ENCODE data around the gene RIPPLY2. TPM values are rescaled to one million over a fixed set of nuclear protein-coding genes. Genes with fewer than 3 reads are reported as not detected.
A peak's percentile ranks its signal among the peaks of the same experiment; 100 is the strongest.

RIPPLY2 gene
- total RNA-seq, 6 experiments from 2014 or later = not detected

DNA sequence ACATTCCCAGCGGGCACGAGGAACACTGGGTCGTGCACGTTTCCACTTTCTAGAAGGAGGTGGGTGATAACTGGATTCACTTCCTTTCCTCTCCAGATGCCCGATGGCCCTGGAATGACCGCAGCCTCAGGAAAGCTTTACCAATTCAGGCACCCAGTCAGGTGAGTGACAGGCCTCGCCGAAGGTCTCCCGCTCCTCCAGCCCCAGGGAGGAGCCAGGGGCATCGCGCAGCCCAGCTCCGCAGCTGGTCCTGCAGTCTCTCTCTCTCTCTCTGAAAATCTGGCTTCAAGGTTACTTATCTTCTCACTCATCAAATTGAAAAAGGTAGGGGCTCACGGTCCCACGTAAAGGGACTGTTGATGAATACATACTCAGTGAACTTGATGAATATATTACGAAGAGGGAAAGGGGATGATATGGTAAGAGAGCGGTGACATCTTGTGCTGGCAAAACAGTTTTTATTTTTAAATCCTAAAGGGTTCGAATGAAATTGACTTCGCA, 891 bp downstream of the RIPPLY2 start:
- 9% methylated on average over 16 of the region's 18 CpGs for WGBS (ENCODE audit: insufficient coverage, low coverage, low lambda C conversion rate, missing lambda C conversion rate)
- TF ChIP-seq, protein P1, sequence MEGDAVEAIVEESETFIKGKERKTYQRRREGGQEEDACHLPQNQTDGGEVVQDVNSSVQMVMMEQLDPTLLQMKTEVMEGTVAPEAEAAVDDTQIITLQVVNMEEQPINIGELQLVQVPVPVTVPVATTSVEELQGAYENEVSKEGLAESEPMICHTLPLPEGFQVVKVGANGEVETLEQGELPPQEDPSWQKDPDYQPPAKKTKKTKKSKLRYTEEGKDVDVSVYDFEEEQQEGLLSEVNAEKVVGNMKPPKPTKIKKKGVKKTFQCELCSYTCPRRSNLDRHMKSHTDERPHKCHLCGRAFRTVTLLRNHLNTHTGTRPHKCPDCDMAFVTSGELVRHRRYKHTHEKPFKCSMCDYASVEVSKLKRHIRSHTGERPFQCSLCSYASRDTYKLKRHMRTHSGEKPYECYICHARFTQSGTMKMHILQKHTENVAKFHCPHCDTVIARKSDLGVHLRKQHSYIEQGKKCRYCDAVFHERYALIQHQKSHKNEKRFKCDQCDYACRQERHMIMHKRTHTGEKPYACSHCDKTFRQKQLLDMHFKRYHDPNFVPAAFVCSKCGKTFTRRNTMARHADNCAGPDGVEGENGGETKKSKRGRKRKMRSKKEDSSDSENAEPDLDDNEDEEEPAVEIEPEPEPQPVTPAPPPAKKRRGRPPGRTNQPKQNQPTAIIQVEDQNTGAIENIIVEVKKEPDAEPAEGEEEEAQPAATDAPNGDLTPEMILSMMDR (IDR thresholded peaks at IDR 0.05) = no peak
- TF ChIP-seq POLR2A (IDR thresholded peaks at IDR 0.05) = no peak
- intact Hi-C loops (cut with DNase I) = no loop called here
- DNase-seq = no peak
- no peak overlapping the region for H3K27ac ChIP-seq
- no peak overlapping the region for H3K4me3 ChIP-seq
- peaks cover 0 to 7% of the 10 kb centered on the region in 2 donors for H3K27me3 ChIP-seq
- no peaks in the 10 kb centered on the region for H3K36me3 ChIP-seq
- H3K4me1 ChIP-seq = peaks cover 0 to 12% (median 2%) of the 10 kb centered on the region in 4 donors
- no peaks in the 10 kb centered on the region for H3K9me3 ChIP-seq
- no peak for ATAC-seq

DNA sequence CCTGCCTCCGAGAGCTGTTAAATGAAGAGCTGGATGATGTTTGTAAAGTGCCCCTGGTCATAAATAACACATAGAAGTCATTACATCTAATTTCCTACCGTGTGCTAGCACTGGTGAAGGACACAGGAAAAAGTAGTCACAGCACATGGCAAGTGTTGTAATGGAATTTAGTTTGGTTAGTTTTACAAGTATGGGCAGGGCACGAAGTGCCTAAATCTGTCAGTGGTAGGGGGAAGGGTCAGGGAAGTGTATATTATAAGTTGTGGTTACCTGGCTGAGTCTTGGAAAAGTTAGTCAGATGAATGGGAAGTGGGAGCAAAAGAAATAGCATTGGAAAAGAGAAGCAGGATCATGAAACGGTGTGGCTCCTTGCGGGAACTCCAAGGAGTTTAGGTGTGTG, 1.6 kb downstream of the RIPPLY2 start:
- intact Hi-C loops (cut with DNase I) = no loop called here
- no peak overlapping the region for H3K27ac ChIP-seq
- no peak for TF ChIP-seq POLR2A (IDR thresholded peaks at IDR 0.05)
- TF ChIP-seq, protein P1 (IDR thresholded peaks at IDR 0.05) = no peak
- peaks cover 0 to 7% of the 10 kb centered on the region in 2 donors for H3K27me3 ChIP-seq
- peaks cover 0 to 14% (median 3%) of the 10 kb centered on the region in 4 donors for H3K4me1 ChIP-seq
- no peaks in the 10 kb centered on the region for H3K36me3 ChIP-seq
- WGBS (ENCODE audit: insufficient coverage, low coverage, low lambda C conversion rate, missing lambda C conversion rate) = 35% methylated on average over 5 of the region's 5 CpGs
- ATAC-seq = no peak
- H3K9me3 ChIP-seq = no peaks in the 10 kb centered on the region
- no peak overlapping the region for H3K4me3 ChIP-seq
- no peak for DNase-seq

DNA sequence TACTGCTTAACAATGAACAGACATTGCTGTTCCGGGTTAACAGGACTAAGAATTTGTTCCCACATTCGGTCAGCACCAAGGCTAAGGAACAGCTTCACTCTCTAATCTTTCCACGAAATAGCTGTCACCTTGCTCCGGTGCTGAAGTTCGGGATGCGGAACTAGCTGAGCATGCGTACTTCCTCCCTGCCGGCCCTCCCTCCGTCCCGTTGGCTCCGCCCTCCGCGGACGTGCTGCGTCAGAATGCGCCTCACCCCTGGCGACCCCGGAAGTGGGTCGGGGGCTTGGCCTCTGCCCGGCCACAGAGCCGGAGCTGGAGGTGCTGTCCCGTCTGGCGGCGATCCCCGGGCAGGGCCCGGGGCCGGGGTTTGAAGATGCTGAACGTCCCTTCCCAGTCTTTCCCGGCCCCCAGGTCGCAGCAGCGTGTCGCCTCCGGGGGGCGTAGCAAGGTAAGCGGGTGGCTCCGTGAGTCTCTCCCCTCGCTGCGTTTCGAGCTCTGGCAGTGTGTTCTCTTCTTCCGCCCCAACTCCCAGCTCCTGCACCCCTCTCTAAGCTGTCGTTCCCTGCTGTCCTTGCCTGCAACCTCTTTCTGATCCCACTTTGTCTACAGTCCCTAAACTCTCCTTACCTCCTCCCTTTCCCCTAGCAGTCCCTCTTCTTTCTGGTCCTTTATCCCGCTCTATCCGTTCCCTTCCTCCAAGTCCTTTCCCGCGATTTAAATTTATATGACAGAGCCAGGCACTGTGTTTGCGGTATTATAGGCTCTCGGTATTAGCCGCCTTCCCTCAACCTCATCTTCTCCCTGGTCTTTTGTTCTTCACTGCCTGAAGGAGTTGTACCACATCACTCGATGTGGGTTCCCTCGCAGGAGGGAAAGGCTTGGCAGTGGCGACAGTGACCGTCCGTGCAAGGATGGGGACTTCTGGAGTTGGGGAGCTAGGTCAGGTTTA, 6.5 kb downstream of the RIPPLY2 start, which contains the start of gene CYB5R4:
Gene CYB5R4, plus strand, starts transcription at position 280 of the 949 bp plus-strand sequence. Its CDS starts 94 bp downstream, at position 374.
- peak within 1 kb of the TSS; percentile 73 to 78 (median 76) for H3K27ac ChIP-seq
- H3K27me3 ChIP-seq = no peaks in the 10 kb centered on the region
- intact Hi-C loops (cut with DNase I) = no loop called here
- H3K36me3 ChIP-seq = no peaks in the 10 kb centered on the region
- peak; percentile 96 to 97 (median 96) for DNase-seq
- peaks cover 0 to 15% (median 3%) of the 10 kb centered on the region in 4 donors for H3K4me1 ChIP-seq
- WGBS (ENCODE audit: insufficient coverage, low coverage, low lambda C conversion rate, missing lambda C conversion rate) = under 1% methylated on average over 22 of the region's 53 CpGs
- peak within 1 kb of the TSS; percentile 75 to 88 (median 83) for H3K4me3 ChIP-seq
- peak; percentile 89 for TF ChIP-seq POLR2A (IDR thresholded peaks at IDR 0.05)
- TF ChIP-seq, protein P1 (IDR thresholded peaks at IDR 0.05) = peak; percentile 31 to 38 (median 34)
- no peaks in the 10 kb centered on the region for H3K9me3 ChIP-seq
- ATAC-seq = peak; percentile 100

DNA sequence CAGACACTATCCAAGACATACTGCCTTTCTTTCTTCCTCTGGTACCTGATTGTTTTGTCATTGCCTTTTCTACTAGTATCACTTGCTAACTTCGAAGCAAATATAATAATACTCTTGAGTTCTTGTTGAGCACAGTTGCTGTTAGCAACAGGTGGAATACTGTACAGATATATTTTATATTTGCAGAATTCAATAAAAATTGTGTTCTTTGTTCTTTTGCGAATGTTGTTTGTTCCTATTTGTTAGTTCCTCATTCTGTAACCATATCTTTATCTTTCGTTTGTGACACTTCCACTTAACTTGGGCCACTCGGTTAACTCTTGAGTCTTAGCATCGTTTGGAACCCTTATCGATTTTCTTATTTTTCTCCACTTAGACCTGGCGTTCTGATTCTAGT, 7.2 kb downstream of the RIPPLY2 start:
- 17% methylated on average over 7 of the region's 7 CpGs for WGBS (ENCODE audit: insufficient coverage, low coverage, low lambda C conversion rate, missing lambda C conversion rate)
- H3K4me1 ChIP-seq = peaks cover 0 to 15% (median 3%) of the 10 kb centered on the region in 4 donors
- H3K9me3 ChIP-seq = no peaks in the 10 kb centered on the region
- no peaks in the 10 kb centered on the region for H3K27me3 ChIP-seq
- H3K4me3 ChIP-seq = peak overlapping the region; percentile 75 to 88 (median 83)
- H3K36me3 ChIP-seq = no peaks in the 10 kb centered on the region
- DNase-seq (no peak), ATAC-seq (no peak)
- TF ChIP-seq, protein P1 (IDR thresholded peaks at IDR 0.05) = no peak
- no peak overlapping the region for H3K27ac ChIP-seq
- intact Hi-C loops (cut with DNase I) = no loop called here
